Activated CD4-positive, alpha-beta T cell treated with anti-CD3 and anti-CD28 coated beads for 36 hours (primary cell): Measurements from ENCODE around the gene KANSL3. TPM values are rescaled to one million over a fixed set of nuclear protein-coding genes. Genes with fewer than 3 reads are reported as not detected.

Experiments used
- ATAC-seq: fragments of 200-7000 bp; cut with Tn5 transposase; one replicate; pipeline ENCODE4 v1.10.0; 2021; ENCODE audit warnings: mild to moderate bottlenecking, moderate library complexity
- CTCF ChIA-PET: fragments of 350-600 bp; sonication (Branson Sonifier 250); formaldehyde crosslinking; loops from one replicate; lab custom pipeline; 2021; ENCODE audit warnings: antibody characterized with exemption; lab: Charles Lee
- POLR2A ChIA-PET: fragments of 350-600 bp; sonication (Branson Sonifier 250); formaldehyde crosslinking; loops from one replicate; lab custom pipeline; 2021; ENCODE audit warnings: antibody characterized with exemption, inconsistent platforms; lab: Charles Lee
- DNase-seq: peaks from one replicate; pipeline ENCODE4 v3.0.0-alpha.2; 2020
- H3K27ac Mint-ChIP-seq: one replicate; pipeline ENCODE4 v1.8.0; 2021; ENCODE audit warnings: mixed read lengths
- H3K27me3 Mint-ChIP-seq: one replicate; pipeline ENCODE4 v1.8.0; 2021; ENCODE audit warnings: mixed read lengths
- H3K36me3 Mint-ChIP-seq: one replicate; pipeline ENCODE4 v1.8.0; 2021; ENCODE audit warnings: low read depth, mixed read lengths
- H3K4me1 Mint-ChIP-seq: one replicate; pipeline ENCODE4 v1.8.0; 2021; ENCODE audit warnings: mixed read lengths
- H3K4me3 Mint-ChIP-seq: one replicate; pipeline ENCODE4 v1.8.0; 2021; ENCODE audit warnings: mild to moderate bottlenecking, moderate library complexity, mixed read lengths
- H3K9me3 Mint-ChIP-seq: one replicate; pipeline ENCODE4 v1.8.0; 2021; ENCODE audit warnings: low read depth, mixed read lengths
- intact Hi-C, 2 experiments: fragments of 100-400 bp; cut with DNase I in 1 of 2; cut with micrococcal nuclease in 1 of 2; formaldehyde crosslinking; loops; one replicate each; pipeline versions ENCODE4 v1.14.2 to v1.15.1; 2022 to 2024; cut with DNase I, micrococcal nuclease
- total RNA-seq, 2 experiments: library from RNA; stranded (reverse); gene quantifications; one replicate each; pipeline ENCODE4 v1.2.3, GENCODE V29; 2021

Gene KANSL3
- total RNA-seq, 2 experiments from 2014 or later = 33.9 to 39.1 TPM

- CTCF ChIA-PET = interaction anchor here (1.2 kb wide), 1 partner anchor 72 kb away, joined by 4 read pairs; no protein-coding TSS in a partner anchor
- peaks cover 9% of the 10 kb centered on the region for H3K4me1 Mint-ChIP-seq
- H3K36me3 Mint-ChIP-seq = peaks cover 34% of the 10 kb centered on the region
- H3K9me3 Mint-ChIP-seq = no peaks in the 10 kb centered on the region
- H3K4me3 Mint-ChIP-seq = no peak overlapping the region
- DNase-seq = no peak
- ATAC-seq = no peak
- no peak overlapping the region for H3K27ac Mint-ChIP-seq
- no peaks in the 10 kb centered on the region for H3K27me3 Mint-ChIP-seq
- POLR2A ChIA-PET = no interaction called here
- intact Hi-C loops = no loop called here
These were observed 11.6 kb downstream of the KANSL3 start for GRCh38 chr2:96626553-96626942.

- no peaks in the 10 kb centered on the region for H3K9me3 Mint-ChIP-seq
- intact Hi-C loops = no loop called here
- H3K4me3 Mint-ChIP-seq = no peak overlapping the region
- DNase-seq (no peak), ATAC-seq (no peak)
- H3K27me3 Mint-ChIP-seq = no peaks in the 10 kb centered on the region
- POLR2A ChIA-PET = no interaction called here
- H3K36me3 Mint-ChIP-seq = peaks cover 32% of the 10 kb centered on the region
- H3K4me1 Mint-ChIP-seq = peaks cover 9% of the 10 kb centered on the region
- no peak overlapping the region for H3K27ac Mint-ChIP-seq
- CTCF ChIA-PET = interaction anchor here (1.0 kb wide), 1 partner anchor 48 kb away, joined by 3 read pairs; no protein-coding TSS in a partner anchor
These were observed 12.2 kb downstream of the KANSL3 start for GRCh38 chr2:96625571-96626552.

GRCh38 chr2:96623116-96623515 is 15.0 kb downstream of the KANSL3 start:
- no peak overlapping the region for H3K27ac Mint-ChIP-seq
- intact Hi-C loops = no loop called here
- no peak for ATAC-seq
- CTCF ChIA-PET = interaction anchor here (1.1 kb wide), 1 partner anchor 219 kb away, joined by 3 read pairs; no protein-coding TSS in a partner anchor
- no peak overlapping the region for H3K4me3 Mint-ChIP-seq
- POLR2A ChIA-PET = interaction anchor here (1.7 kb wide), 1 partner anchor 14 kb away, joined by 4 read pairs; the partner anchor contains the start of gene KANSL3
- H3K36me3 Mint-ChIP-seq = peaks cover 32% of the 10 kb centered on the region
- H3K27me3 Mint-ChIP-seq = no peaks in the 10 kb centered on the region
- H3K4me1 Mint-ChIP-seq = peaks cover 12% of the 10 kb centered on the region
- H3K9me3 Mint-ChIP-seq = no peaks in the 10 kb centered on the region
- DNase-seq = no peak

GRCh38 chr2:96622544-96622943 is 15.6 kb downstream of the KANSL3 start:
- H3K9me3 Mint-ChIP-seq = no peaks in the 10 kb centered on the region
- intact Hi-C loops = no loop called here
- ATAC-seq = no peak
- H3K36me3 Mint-ChIP-seq = peaks cover 28% of the 10 kb centered on the region
- H3K4me1 Mint-ChIP-seq = peaks cover 13% of the 10 kb centered on the region
- no peaks in the 10 kb centered on the region for H3K27me3 Mint-ChIP-seq
- no peak overlapping the region for H3K27ac Mint-ChIP-seq
- DNase-seq = no peak
- ChIA-PET CTCF (no interaction called here), POLR2A (no interaction called here)
- no peak overlapping the region for H3K4me3 Mint-ChIP-seq

GRCh38 chr2:96618596-96619283 is 19.4 kb downstream of the KANSL3 start:
- no peaks in the 10 kb centered on the region for H3K9me3 Mint-ChIP-seq
- peaks cover 41% of the 10 kb centered on the region for H3K36me3 Mint-ChIP-seq
- ChIA-PET POLR2A (interaction anchor here (0.6 kb wide), 1 partner anchor 165 kb away, joined by 3 read pairs; no protein-coding TSS in a partner anchor), CTCF (interaction anchor here (0.6 to 1.2 kb wide), 3 partner anchors 13 to 19 kb away, joined by 3 read pairs; no protein-coding TSS in a partner anchor)
- H3K4me1 Mint-ChIP-seq = peaks cover 19% of the 10 kb centered on the region
- H3K4me3 Mint-ChIP-seq = no peak overlapping the region
- H3K27me3 Mint-ChIP-seq = no peaks in the 10 kb centered on the region
- DNase-seq (no peak), ATAC-seq (no peak)
- peak overlapping the region; percentile 58 for H3K27ac Mint-ChIP-seq
- intact Hi-C loops = no loop called here

- ATAC-seq = peak; percentile 17
- no peaks in the 10 kb centered on the region for H3K27me3 Mint-ChIP-seq
- no peaks in the 10 kb centered on the region for H3K9me3 Mint-ChIP-seq
- no peak overlapping the region for H3K4me3 Mint-ChIP-seq
- H3K4me1 Mint-ChIP-seq = peaks cover 19% of the 10 kb centered on the region
- H3K27ac Mint-ChIP-seq = peak overlapping the region; percentile 86
- POLR2A ChIA-PET = interaction anchor here (0.9 kb wide), 1 partner anchor 21 kb away, joined by 4 read pairs; the partner anchor contains the start of gene KANSL3
- CTCF ChIA-PET = no interaction called here
- no peak for DNase-seq
- peaks cover 54% of the 10 kb centered on the region for H3K36me3 Mint-ChIP-seq
- intact Hi-C loops = no loop called here
These were observed 21.1 kb downstream of the KANSL3 start for GRCh38 chr2:96617012-96617411.

- Mint-ChIP-seq H3K9me3 (no peaks in the 10 kb centered on the region), H3K4me3 (no peak overlapping the region), H3K4me1 (peaks cover 19% of the 10 kb centered on the region), H3K27ac (peak overlapping the region; percentile 86), H3K36me3 (peaks cover 57% of the 10 kb centered on the region), H3K27me3 (no peaks in the 10 kb centered on the region)
- DNase-seq (no peak), ATAC-seq (no peak)
- ChIA-PET POLR2A (no interaction called here), CTCF (interaction anchor here (1.7 kb wide), 1 partner anchor 145 kb away, joined by 4 read pairs; the partner anchor contains the start of gene CNNM4)
- intact Hi-C loops = no loop called here
These were observed 21.6 kb downstream of the KANSL3 start for GRCh38 chr2:96616535-96616934.

GRCh38 chr2:96616128-96616527 is 22.0 kb downstream of the KANSL3 start:
- Mint-ChIP-seq H3K4me3 (no peak overlapping the region), H3K27me3 (no peaks in the 10 kb centered on the region), H3K9me3 (no peaks in the 10 kb centered on the region), H3K4me1 (peaks cover 19% of the 10 kb centered on the region), H3K27ac (peak overlapping the region; percentile 1), H3K36me3 (peaks cover 60% of the 10 kb centered on the region)
- POLR2A ChIA-PET = no interaction called here
- no peak for DNase-seq
- CTCF ChIA-PET = interaction anchor here (1.7 kb wide), 1 partner anchor 145 kb away, joined by 4 read pairs; the partner anchor contains the start of gene CNNM4
- intact Hi-C loops = no loop called here
- no peak for ATAC-seq

GRCh38 chr2:96608469-96609455 is 29.4 kb downstream of the KANSL3 start:
- intact Hi-C loops = no loop called here
- DNase-seq (no peak), ATAC-seq (no peak)
- H3K36me3 Mint-ChIP-seq = peaks cover 71% of the 10 kb centered on the region
- no peaks in the 10 kb centered on the region for H3K9me3 Mint-ChIP-seq
- no peak overlapping the region for H3K27ac Mint-ChIP-seq
- CTCF ChIA-PET = interaction anchor here (0.9 kb wide), 1 partner anchor 21 kb away, joined by 4 read pairs; no protein-coding TSS in a partner anchor
- no peaks in the 10 kb centered on the region for H3K27me3 Mint-ChIP-seq
- POLR2A ChIA-PET = no interaction called here
- no peaks in the 10 kb centered on the region for H3K4me1 Mint-ChIP-seq
- no peak overlapping the region for H3K4me3 Mint-ChIP-seq

- intact Hi-C loops = no loop called here
- H3K27ac Mint-ChIP-seq = no peak overlapping the region
- ChIA-PET CTCF (interaction anchor here (0.6 to 2.5 kb wide), 5 partner anchors 9 to 292 kb away, joined by 3 to 8 read pairs (median 3); no protein-coding TSS in a partner anchor), POLR2A (no interaction called here)
- no peaks in the 10 kb centered on the region for H3K9me3 Mint-ChIP-seq
- H3K36me3 Mint-ChIP-seq = peaks cover 67% of the 10 kb centered on the region
- no peaks in the 10 kb centered on the region for H3K27me3 Mint-ChIP-seq
- DNase-seq = no peak
- no peak overlapping the region for H3K4me3 Mint-ChIP-seq
- ATAC-seq = no peak
- H3K4me1 Mint-ChIP-seq = peaks cover 15% of the 10 kb centered on the region
These were observed 34.0 kb downstream of the KANSL3 start for GRCh38 chr2:96604104-96604503.
